ENCODE results near the gene CDC42EP1.

The CDC42EP1 gene

DNA sequence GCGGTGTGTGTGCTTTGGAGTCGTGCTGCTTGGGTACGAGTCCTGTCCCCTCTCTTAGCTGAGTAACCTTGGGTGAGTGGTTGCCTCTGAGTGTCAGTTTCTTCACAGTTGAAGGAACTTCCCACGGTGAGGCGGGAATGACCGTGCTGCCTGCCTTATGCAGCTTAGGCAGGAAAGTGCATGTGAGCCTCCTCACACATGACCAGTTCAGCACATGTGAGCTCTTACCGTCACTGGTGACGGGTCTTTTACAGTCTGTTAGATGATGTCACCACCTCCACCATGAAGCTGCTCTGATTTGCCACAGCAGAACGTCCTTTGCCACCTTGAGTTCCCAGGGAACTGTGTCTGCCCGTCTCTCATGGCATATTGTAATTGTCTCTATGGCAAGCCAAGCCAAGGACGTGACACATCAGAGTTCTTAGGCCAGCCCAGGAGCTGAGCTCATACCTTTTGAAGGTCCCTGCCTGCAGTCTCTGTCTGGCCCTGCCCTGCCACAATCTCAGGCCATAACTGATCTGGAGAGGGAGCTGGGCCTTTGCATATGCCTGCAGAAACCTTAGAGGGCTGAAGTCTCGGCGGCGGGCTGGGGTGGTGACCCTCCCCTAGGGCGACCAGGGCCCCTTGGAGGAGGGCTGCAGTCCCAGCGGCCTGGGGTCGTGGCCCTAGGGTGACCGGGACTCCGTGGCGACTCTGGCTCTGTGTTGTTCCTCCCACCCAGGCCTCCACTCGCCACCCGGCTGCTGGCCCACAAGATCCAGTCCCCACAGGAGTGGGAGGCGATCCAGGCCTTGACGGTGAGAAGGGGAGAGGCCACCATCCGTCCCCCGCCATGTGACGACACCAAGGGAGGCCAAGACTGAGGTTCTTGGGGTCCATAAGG, 56.2 kb downstream of the CDC42EP1 start:
- peaks cover 14% of the 10 kb centered on the region for H3K36me3 ChIP-seq (ENCODE audit: insufficient read depth, low read length)
- no peak overlapping the region for H3K9ac ChIP-seq (ENCODE audit: low read depth, low read length)
- no peaks in the 10 kb centered on the region for H3K9me3 ChIP-seq (ENCODE audit: control insufficient read depth, insufficient read depth, low read length)
- H3K4me1 ChIP-seq (ENCODE audit: insufficient read depth, low read length) = no peaks in the 10 kb centered on the region

DNA sequence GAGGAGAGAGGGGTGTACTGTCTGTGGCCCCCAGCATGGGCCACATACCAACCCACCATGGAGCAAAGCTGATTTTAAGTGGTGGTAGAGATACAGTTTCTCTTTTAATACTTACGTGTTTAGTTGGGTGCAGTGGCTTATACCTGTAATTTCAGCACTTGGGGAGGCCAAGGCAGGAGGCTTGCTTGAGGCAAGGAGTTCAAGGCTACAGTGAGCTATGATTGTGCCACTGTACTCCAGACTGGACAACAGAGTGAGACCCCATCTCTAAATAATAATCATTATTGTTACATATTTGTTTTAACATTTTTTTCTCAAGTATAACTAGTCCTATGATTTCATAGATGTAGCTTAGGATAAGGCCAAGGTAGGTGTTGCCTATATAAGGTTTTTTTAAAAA, 57.2 kb downstream of the CDC42EP1 start:
- Histone ChIP-seq H3K9ac (ENCODE audit: low read depth, low read length) (no peak overlapping the region), H3K36me3 (ENCODE audit: insufficient read depth, low read length) (peaks cover 14% of the 10 kb centered on the region)

DNA sequence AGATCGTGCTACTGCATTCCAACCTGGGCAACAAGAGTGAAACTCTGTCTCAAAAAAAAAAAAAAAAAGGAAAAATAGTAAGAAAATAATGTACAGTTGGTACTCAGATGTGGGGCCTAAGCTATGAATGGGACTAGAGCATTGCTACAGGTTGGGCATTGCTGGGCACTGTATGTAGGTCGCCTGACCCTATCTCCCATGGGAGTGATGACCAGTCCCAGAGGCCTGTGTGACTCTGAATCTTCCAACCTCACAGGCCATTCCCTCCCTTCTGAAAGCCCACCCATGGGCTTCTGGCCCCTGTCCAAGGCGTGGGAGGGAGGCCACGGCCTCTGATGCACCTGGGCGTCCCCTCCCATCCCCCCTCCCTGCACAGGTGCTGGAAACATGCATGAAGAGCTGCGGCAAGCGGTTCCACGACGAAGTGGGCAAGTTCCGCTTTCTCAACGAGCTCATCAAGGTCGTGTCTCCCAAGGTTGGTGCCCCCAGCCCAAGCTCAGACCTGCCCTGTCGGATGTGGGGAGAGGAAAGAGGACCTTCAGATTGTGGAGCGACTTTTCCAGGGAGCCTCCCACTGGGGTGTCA, 57.9 kb downstream of the CDC42EP1 start:
- no peaks in the 10 kb centered on the region for H3K4me1 ChIP-seq (ENCODE audit: insufficient read depth, low read length)
- peaks cover 14% of the 10 kb centered on the region for H3K36me3 ChIP-seq (ENCODE audit: insufficient read depth, low read length)
- no peak overlapping the region for H3K9ac ChIP-seq (ENCODE audit: low read depth, low read length)
- H3K9me3 ChIP-seq (ENCODE audit: control insufficient read depth, insufficient read depth, low read length) = no peaks in the 10 kb centered on the region

More for the DNA sequence above, 57.2 kb downstream of the CDC42EP1 start:
- Histone ChIP-seq H3K4me1 (ENCODE audit: insufficient read depth, low read length) (no peaks in the 10 kb centered on the region), H3K9me3 (ENCODE audit: control insufficient read depth, insufficient read depth, low read length) (no peaks in the 10 kb centered on the region)

DNA sequence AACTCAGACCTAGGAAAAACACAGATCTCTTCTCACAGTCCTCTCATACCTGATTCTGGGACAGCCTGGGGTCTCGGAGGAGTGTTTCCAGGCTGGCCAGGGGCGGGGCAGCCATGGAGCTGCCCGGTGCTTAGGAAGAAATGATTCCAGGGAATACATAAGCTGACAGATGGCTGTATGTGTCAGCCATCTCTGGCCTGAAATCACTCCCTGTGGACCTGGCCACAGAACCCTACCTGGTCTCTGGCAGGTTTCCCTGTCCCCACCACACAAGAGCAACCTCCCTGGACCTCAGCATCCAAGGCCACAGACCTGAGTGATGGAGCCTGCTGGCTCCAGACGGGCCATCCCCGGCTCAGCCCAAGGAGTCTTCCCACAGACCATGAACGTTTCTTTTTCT, 58.4 kb downstream of the CDC42EP1 start:
- Histone ChIP-seq H3K9ac (ENCODE audit: low read depth, low read length) (no peak overlapping the region), H3K4me1 (ENCODE audit: insufficient read depth, low read length) (no peaks in the 10 kb centered on the region), H3K36me3 (ENCODE audit: insufficient read depth, low read length) (peaks cover 14% of the 10 kb centered on the region), H3K9me3 (ENCODE audit: control insufficient read depth, insufficient read depth, low read length) (no peaks in the 10 kb centered on the region)
